Measurements from ENCODE around the gene AUTS2.

- TF ChIP-seq CTCF (IDR thresholded peaks at IDR 0.05; ENCODE audit: low read depth, low read length, missing input control): no peak
- TF ChIP-seq YY1 (IDR thresholded peaks at IDR 0.05): no peak
- no peak for TF ChIP-seq REST (IDR thresholded peaks at IDR 0.05)
- no peak for TF ChIP-seq MAX (IDR thresholded peaks at IDR 0.05)
Measured at GRCh38 chr7:70660154-70660818, 1062.0 kb downstream of the AUTS2 start.
